Stimulated activated CD8-positive, alpha-beta memory T cell treated with anti-CD3 and anti-CD28 coated beads, Interleukin-7, amount 100 ng/mL, for 48 hours (primary cell): ENCODE measurements around the gene KHNYN.
"Not testable (repeated sequence)": the region's sequence is repeated elsewhere in the genome, so short reads cannot be mapped to it uniquely, and the experiment has no call there.

ENCODE experiments used
- DNase-seq, 2 donors: peaks; one replicate each; pipeline ENCODE4 v3.0.0-alpha.2; 2020; ENCODE audit warnings: low read depth in 1 of 2; ENCODE audit errors: extremely low read depth in 1 of 2

The KHNYN gene

GRCh38 chr14:24465368-24465767 lies 35.6 kb downstream of the KHNYN start:
- DNase-seq, result no peak

- no peak for DNase-seq
Observed at GRCh38 chr14:24465805-24466204, 36.1 kb downstream of the KHNYN start.

- not testable (repeated sequence) for DNase-seq
Observed at GRCh38 chr14:24470450-24470849, 40.7 kb downstream of the KHNYN start.

- DNase-seq, result no peak
Observed at GRCh38 chr14:24473211-24473610, 43.5 kb downstream of the KHNYN start.

GRCh38 chr14:24475261-24475660 lies 45.5 kb downstream of the KHNYN start:
- no peak for DNase-seq

GRCh38 chr14:24479999-24480398 lies 50.2 kb downstream of the KHNYN start:
- not testable (repeated sequence) for DNase-seq

GRCh38 chr14:24481622-24482324 lies 52.0 kb downstream of the KHNYN start:
- DNase-seq, result peak; percentile 19 to 34

- DNase-seq, result not testable (repeated sequence)
Observed at GRCh38 chr14:24482699-24483303, 53.0 kb downstream of the KHNYN start.

- DNase-seq, result no peak
Observed at GRCh38 chr14:24483604-24484252, 54.0 kb downstream of the KHNYN start.
